Raji (cell line): ENCODE results near the gene PRKN.

Source experiments
- POLR2A ChIP-seq: IDR thresholded peaks from 2 replicates; pipeline ENCODE4 v1.6.1; 2011; ENCODE audit warnings: low read depth, low read length, control low read depth; ENCODE audit not compliant: insufficient read depth

PRKN gene

DNA sequence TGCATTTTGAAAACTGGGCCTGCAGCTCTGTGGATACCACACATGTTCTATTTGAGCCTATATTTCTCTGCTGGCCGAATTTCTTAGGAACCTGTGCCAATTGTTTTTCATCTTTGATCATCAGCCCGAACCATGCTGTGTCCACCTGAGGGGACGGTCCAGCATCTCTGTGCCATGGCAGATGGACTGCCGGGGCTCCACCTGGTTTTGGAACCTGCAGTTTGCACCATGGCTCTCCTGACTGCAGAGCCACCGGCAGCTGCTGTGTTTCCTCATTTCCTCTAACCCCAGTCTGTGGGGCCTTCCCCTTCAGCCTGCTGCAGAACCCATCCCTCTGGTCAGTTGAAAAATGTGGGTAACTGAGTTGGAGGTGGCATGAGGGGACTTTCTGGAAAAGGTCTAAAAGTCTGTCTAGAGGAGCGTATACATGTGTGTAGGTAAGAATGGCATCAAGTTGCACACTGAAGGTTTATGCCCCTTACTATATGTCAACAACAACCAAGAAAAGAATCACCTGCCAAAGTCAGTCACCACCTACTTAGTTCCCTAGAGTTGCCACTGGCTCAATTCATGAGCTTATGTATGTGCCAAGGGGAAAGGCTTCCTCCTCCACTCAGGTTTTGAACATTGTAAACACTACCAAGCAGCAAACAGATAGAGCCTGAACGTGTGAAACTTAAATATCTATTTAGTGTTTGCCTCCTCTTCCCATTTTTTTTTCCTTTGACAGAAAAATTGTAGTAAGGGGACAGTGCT, 548.2 kb downstream of the PRKN start:
- TF ChIP-seq POLR2A, result no peak

DNA sequence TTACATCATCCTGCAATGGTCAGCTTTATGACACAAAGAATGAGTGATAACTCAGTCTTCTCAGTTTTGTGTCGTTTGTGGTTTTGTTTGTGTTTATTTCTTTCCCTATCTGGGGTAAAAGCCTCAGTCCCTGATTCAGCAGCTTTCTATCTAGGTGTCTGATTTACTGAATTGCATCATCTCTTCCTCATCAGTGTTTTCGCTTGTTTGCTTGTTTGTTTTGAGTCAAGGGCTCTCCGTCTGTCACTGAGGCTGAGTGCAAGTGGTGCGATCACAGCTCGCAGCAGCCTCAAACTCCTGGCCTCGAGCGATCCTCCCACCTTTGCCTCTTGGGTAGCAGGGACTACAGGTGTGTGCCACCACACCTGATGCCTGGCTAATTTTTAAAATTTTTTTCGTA, 548.9 kb downstream of the PRKN start:
- TF ChIP-seq POLR2A, result no peak

DNA sequence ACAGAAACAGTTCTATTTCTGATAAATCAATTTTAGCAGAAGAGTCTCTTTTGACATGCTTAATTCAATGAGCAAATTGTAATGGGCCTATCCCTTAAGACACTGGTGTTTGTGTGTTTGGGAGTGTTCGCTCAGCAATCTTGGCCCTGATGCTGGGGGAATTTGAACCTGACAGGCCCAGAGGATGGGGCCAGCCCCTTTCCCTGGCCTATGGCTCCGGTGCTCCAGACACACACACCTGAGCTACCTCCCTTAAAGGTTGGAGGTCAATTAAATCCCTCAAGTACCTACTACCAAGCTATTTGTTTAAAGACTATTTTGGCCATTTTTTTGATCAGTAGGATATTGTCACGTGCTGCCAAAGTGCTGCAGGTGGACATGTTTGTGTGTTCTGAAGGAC, 549.3 kb downstream of the PRKN start:
- no peak for TF ChIP-seq POLR2A

DNA sequence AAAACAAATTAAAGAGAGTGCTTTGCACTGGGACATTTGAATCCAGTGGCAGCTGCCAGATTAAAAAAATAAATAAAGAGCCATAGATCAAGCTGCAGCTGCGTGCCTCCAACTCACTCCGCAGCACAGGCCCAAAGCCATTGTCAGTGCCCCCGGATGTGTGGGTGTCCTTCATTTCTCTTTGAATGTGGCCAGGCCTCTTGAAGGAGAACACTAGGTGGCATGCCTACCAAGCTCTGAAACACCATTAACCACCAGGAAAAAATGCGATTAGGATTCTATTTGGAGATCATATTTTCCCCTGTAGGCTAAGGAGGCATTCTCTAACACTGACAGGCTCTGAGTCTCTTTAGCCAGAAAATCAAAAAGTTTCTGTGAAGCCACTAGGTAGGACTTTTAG, 549.8 kb downstream of the PRKN start:
- no peak for TF ChIP-seq POLR2A

DNA sequence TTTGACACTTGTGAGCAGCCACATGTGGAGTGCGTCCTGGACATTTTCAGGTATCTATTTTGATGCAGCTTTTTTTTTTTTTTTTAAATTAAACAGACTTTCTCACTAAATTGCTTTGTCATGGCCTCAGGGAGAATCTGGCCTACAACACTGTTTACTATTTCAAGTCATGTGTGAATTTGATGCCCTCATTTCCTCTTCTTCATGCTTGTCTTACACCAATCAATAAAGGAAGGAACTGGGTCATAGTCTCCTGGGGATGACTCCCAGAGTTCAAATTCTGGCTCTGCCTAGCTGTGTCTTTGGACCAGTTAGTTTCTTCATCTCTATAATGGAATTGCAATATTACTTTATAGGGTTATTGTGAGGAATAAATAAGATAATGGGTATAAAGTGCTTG, 554.1 kb downstream of the PRKN start:
- TF ChIP-seq POLR2A, result no peak

DNA sequence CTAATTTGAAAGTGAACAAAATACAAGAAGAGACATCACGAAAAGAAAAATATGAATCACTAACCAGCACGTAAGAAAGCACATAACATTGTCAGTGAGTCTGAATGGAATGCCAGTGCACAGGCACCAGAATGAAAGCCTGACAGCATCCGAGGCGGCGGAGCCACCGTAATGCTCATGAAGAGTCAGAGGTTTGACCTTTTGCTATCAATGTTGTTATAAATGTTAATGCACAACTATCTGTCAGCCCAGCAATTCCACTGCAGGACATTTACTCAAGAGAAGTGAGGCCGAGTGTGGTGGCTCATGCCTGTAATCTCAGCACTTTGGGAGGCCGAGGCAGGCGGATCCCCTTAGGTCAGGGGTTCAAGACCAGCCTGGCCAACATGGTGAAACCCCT, 562.1 kb downstream of the PRKN start:
- no peak for TF ChIP-seq POLR2A

DNA sequence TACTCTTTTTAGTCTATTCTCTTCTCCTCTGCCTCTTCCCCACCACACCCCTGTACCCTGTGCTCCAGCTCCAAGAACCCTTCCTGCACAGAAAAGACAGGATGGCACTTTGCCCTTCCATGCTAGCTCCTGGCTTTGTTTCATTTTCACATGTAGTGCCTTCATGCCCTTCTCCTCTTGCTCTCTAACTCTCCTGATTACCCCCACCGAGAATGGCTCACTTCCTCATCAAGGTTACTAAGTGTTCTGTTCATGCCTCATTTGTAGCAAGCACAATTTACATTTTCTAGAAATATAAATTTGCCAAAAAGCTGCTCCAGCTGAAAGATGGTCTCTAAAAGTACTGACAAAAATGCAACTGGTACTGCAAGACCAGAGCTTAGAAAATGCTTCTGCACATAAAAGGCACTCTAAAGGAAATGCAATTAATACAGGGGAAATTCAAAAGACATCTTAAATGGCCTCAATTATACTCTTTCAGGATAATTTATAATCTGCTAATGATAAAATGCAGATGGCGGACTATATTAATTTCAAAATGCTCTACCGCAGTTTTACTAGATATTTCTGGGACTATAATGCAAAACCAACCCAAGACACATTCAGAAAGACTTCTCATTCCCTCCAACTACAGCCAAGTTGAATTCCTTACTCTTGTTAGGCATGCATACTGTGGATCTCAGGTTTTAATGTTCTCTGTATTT, 570.2 kb downstream of the PRKN start:
- no peak for TF ChIP-seq POLR2A

DNA sequence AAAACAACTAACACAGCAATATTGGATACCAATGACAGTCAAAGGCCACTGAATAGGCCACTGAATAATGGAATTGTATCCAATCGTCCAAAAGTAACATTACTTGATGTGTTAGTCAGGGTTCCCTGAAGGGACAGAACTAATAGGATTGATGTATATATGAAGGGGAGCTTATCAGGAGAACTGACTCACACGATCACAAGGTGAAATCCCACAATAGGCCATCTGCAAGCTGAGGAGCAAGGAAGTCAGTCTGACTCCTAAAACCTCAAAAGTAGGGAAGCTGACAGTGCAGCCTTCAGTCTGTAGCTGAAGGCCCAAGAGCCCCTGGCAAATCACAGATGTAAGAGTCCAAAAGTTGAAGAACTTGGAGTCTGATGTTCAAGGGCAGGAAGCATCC, 571.4 kb downstream of the PRKN start:
- no peak for TF ChIP-seq POLR2A

DNA sequence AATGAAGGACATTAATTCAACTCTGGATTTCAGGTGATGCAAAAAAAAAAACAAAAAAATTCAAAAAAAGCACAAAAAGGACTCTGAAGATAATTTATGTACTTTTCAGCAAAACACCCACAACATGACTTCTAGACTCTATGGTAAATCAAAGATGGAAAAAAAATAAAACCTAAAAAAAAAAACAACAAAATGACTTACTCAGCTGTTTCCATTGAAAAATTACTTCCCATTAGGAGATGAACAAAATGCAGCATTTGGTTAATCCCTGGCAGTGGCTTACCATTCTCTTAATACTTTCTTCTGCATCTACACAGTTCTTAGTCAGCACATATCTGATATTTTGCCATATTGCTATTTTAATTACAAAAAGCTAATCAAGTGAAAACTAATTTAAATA, 572.6 kb downstream of the PRKN start:
- TF ChIP-seq POLR2A, result no peak

DNA sequence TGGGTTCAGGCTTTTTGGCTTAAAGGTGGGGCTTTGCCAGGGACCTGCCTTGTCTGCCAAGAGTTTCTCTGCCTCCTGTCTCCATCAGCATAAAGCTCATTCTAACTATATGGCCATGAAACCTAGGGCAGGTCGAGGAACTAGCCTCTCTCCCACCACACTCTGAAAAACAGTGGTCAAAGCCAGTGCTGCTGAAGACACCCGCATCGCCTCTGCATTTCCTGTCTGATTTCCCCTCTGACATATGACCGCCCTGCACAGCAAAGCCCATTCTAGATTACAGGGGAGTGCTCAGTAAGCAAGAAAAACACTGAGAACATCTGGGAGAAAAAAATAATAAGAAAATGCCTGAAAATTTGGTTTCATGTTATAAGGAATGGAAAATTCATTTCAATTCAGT, 573.6 kb downstream of the PRKN start:
- no peak for TF ChIP-seq POLR2A

DNA sequence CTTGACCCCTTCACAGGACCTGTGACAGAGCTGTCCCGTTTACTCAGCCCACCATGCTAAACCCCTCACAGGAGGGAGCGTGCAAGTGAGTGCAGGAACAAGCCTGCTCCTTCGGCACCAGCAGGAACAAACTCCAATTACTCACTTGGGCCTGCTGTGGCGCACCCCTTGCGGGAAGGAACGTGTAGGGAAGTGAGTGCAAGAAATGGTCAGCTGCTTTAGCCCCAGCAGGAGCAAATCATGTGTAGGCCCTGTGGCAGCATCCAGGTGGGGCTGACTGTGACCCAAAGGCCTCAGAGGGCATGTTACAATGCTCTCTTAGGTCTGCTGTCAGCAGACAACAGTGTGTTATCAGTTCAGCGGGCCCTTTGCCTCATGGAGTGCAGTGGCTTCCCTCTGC, 574.4 kb downstream of the PRKN start:
- TF ChIP-seq POLR2A, result no peak

DNA sequence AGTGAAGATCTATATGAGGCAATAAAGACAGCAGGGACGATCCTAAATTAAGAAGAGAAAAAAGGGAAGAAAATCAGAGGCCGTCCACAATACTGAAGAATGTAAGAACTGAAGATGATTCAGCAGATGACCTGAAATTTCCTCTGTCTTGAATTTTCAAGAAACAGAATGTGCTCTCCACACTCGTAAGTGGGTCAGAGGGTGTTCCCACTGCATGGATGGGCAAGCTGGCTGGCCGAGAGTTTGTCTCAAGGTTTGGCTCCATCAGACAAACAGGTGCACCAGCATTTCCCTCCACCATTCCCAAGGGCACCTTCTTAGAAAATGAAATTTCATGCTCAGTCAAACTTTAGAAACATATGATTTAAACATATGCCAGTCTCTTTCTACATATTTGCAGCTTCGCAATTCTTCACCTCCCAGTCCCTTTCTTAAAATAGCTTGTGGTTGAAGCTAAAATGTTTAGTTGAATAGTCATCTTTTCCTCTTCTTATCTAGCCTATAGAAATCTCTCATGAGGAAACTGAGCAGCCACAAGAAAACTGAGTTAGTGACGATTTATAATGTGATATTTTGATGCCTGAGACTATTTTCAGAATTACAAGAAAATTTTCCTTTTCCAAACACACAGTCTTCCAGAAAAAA, 576.4 kb downstream of the PRKN start:
- no peak for TF ChIP-seq POLR2A

DNA sequence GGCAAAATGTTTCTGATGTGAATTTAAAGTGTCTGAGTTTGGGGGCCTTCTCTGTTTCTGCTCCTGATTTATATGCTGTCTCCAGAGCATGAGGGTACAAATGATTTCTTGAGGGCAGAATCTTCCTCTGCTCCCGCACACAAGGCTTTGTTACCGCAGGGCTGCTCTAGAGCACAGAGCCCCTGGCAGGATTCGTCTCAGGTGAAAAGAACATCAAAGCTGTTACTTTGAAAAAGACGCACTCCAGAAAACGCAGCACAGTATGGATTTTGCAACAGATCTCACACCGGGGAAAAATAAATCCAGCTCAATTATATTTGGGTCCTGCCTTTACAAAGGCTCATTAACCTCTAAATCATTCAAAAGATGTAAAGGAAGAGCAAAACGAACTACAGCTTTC, 577.3 kb downstream of the PRKN start:
- no peak for TF ChIP-seq POLR2A

DNA sequence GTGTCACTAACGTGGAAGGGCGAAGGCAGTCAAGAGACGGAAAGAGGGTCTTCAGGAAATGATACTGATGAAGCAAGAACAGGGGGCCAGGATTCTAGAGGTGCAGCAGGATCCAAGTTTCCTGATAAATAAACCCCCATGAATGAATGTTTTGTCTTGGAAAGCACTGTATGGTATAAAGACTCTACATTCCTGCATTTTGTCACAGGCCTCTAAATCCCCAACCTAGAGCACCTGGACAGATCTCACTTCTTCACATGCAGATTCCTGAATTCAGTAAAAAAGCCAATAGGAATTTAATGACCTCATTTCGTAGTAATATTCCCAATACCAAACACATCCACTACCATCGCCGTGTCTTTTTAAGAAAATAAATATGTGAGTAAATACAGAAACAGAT, 577.8 kb downstream of the PRKN start:
- TF ChIP-seq POLR2A, result no peak

DNA sequence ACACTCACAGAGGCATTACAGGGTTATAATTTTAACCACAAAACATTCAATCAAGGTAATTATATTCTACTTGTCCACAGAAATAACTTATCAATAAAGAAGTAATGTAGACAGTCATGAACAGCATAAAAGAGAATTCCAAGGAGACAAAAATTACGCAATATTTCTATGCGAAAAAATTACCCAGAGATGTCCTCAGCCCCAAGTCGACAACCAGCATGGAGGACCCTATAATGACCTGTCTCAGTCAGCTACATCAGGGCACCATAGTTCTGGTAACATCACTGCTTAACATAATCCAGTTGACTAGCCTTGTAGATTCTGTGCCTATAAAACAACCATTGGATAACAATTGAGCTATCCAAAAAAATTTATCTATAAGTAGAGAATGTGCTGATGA, 579.8 kb downstream of the PRKN start:
- no peak for TF ChIP-seq POLR2A

DNA sequence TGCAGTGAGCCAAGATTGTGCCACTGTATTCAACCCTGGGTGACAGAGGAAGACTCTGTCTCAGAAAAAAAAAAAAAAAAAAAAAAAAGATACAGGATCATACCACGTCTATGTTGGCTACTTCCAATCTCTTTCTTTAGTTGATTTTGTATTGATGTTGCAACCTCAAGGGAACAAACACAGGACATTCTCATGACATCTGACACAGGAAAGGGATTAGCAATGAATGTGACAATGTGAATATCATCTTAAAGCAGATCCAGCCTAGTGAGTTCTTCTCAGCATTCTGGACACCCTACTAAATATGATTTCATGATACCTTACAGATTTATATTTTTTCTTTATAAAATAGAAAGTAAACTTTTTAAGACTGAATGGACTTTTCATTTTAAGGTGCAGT, 580.3 kb downstream of the PRKN start:
- no peak for TF ChIP-seq POLR2A
